GM06990 (cell line): ENCODE data around the gene CHDH.

Experiments used
- DNase-seq: peaks from one replicate; pipeline ENCODE4 v3.0.0-alpha.2; 2011; ENCODE audit not compliant: insufficient read length; ENCODE audit errors: extremely low read depth
- H3K27me3 ChIP-seq: replicated peaks from 2 replicates; pipeline ENCODE4 v1.6.0; 2011; ENCODE audit warnings: low read length; ENCODE audit not compliant: control insufficient read depth, insufficient read depth
- H3K36me3 ChIP-seq: 2 replicates; pipeline ENCODE4 v1.5.1; 2011; ENCODE audit warnings: low read length; ENCODE audit not compliant: control insufficient read depth, insufficient read depth
- H3K4me3 ChIP-seq: replicated peaks from 2 replicates; pipeline ENCODE4 v1.5.1; 2011; ENCODE audit warnings: low read depth, mild to moderate bottlenecking, control low read depth, low read length
- CTCF ChIP-seq: IDR thresholded peaks from 2 replicates; pipeline ENCODE4 v1.5.1; 2011; ENCODE audit warnings: low read length, control low read depth, mild to moderate bottlenecking, inconsistent platforms; ENCODE audit not compliant: insufficient read depth, poor library complexity, severe bottlenecking

CHDH gene

DNA sequence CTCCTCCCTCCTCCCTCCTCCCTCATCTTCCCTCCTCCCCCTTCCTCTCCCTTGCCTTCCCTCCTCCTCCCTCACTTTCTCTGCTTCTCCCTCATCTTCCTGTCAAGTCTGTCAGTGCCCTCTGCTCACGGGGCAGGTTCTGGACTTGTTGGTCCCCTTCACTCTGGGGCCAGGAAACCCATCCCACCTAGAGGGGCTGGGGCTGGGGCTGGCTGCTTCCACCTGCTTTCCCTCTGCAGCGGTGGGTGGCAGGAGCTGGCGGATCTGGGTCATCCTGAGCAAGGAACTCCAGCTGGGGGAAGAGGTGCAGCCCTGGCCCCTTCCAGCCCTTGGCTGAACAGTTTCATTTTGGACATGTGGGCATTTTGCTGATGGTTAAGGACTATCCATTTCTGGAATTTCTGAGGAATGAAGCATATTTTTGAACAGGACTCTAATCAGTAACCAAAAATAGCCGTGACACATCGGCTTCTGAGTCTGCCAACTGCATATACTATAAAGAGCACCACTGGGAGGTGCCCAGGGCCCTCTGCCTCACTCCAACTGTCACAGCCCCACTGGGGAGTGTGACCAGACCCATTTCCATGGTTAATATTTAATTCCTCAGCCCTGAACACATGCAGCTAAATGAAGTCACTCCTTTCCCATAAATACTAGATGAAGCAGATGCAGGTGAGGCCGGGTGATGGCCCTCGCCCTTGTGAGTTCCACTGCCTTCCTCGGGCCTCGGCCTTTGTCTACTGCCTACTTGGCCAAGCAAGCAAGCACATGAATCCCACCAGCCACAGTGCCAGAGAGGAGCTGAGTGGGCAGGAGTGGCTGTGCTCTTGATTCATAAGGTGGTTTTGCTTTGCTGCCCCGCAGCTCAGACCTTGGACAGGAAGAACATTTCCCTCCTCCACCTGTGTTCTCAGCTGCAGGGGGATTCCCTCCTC is 39.8 kb downstream of the CHDH start:
- no peaks in the 10 kb centered on the region for H3K27me3 ChIP-seq
- TF ChIP-seq CTCF = no peak
- H3K4me3 ChIP-seq = no peak overlapping the region
- no peak for DNase-seq
- H3K36me3 ChIP-seq = no peaks in the 10 kb centered on the region

DNA sequence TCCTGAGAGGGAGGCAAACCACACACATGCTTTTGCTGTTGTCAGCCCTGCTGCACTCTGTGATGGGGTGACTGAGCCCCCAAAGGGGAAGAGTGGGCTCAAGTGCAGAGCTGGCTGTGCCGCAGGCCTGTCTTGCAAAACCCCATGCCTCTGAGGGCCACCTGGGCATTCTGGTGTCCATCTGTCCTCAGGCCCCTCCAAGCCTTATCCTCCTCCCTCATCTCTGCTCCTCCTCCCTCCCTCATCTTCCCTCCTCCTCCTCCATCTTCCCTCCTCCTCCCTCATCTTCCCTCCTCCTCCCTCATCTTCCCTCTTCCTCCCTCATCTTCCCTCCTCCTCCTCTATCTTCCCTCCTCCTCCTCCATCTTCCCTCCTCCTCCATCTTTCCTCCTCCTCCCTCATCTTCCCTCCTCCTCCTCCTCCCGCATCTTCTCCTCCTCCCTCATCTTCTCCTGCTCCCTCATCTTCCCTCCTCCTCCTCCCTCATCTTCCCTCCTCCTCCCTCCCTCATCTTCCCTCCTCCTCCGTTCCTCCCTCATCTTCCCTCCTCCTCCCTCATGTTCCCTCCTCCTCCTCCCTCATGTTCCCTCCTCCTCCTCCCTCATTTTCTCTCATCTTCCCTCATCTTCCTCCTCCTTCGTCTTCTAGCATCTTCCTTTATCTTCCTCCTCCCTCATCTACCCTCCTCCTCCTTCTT is 40.6 kb downstream of the CHDH start:
- DNase-seq = no peak
- TF ChIP-seq CTCF = no peak
- no peak overlapping the region for H3K4me3 ChIP-seq
- no peaks in the 10 kb centered on the region for H3K27me3 ChIP-seq
- no peaks in the 10 kb centered on the region for H3K36me3 ChIP-seq

DNA sequence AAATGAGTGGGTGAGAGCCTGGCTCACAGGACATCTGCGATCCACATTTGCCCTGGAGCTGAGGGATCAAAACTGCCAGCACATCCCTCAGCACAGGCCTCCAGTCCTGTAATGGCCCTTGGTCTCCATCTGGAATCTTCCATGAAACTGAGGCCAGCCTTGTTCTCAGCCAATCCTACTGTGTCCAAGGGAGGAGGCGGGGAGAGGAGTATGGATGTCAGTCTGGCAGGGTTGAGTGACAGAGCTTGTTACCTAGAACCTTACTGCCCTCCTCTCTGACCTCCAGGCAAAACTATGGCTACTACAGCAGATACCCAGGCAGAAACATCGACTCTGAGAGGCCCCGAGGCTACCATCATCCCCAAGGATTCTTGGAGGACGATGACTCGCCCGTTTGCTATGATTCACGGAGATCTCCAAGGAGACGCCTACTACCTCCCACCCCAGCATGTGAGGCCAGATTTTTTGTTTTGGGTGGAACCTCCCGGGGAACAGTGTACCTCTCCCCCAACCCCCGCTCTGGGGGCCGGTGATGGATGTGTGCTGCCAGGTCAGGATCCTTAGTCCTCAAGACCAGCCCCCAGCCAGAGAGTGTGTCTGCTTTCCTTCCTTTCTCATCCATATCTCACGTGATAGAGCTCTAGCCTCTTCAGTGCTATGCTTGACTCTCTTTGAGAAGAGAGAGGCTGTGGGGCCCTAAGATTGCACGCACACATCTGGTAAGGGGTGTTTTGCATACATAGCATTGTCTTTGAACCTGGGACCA is 41.3 kb downstream of the CHDH start:
- TF ChIP-seq CTCF = no peak
- Histone ChIP-seq H3K4me3 (no peak overlapping the region), H3K27me3 (no peaks in the 10 kb centered on the region), H3K36me3 (no peaks in the 10 kb centered on the region)
- peak; percentile 29 for DNase-seq

DNA sequence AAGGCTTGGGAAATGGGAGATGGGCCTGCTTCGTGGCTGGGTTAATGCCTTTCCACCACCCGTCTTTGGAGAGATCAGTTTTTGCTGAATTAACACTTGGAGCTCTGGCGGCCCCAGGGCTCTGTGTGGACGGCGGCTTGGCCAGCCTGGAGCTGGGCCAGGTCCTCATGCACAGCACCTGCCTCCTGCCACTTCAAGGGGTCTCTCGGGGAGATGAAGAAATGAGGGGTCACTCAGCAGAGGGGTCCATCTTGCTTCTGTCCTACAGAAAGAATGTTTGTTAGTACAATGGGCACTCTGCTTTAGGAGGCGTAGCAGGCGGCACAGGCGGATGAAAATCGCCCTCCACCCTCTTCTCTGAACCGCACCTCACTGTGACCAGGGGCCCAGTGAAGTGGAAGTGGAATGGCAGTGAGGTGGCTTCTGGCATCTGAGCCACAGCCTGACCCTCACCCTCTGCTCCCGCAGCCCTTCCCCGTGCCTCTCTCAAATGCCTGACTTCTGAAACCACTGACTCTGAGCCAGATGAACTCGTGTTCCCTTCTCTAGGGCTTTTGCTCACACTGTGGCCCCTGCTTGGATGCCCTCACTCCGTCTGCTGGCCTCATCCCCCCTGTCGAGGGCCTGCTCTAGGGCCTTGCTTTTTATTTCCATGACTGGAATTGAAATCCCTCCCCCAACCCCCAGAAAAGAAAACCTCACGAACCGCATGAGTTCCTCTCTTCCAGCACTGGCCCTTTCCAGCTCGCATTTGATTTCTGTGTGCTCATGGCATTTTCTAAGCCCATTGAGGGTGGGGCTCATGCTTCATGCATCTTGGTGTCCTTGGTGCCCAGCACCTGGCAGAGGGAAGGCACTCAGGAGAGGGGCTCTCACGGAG is 42.2 kb downstream of the CHDH start:
- no peaks in the 10 kb centered on the region for H3K36me3 ChIP-seq
- no peak for DNase-seq
- no peak overlapping the region for H3K4me3 ChIP-seq
- H3K27me3 ChIP-seq = no peaks in the 10 kb centered on the region
- no peak for TF ChIP-seq CTCF
